ENCODE data around the gene RICTOR. TPM values are rescaled to one million over a fixed set of nuclear protein-coding genes. Genes with fewer than 3 reads are reported as not detected.

The RICTOR gene
- total RNA-seq, 6 donors from 2014 or later: 30.4 to 88.8 (median 38.1) TPM

DNA sequence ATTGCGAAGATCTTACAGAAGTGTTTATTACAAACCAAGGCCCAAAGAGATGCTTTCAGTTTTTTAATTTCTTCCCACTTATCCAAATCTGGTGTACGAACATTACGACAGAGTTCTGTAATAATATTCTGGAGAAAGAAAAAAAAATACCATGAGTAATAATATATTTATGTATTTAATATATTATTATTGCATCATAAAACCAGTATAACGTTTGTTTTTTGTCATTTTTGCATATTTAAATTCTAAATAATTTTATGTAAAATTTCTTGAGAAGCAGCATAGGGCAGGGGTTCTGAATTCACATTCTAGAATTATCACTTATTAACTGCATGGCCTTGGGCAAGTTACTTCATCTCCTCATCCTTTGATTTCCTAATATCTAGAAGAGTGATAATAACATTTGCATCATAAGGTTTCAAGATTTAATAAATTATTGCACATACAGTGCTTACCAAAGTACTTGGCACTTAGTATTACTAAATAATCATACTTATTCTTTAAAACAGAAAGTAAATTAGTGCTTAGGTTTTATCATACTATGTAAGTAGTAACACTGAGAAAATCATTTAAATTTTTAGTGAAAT is 120.7 kb downstream of the RICTOR start:
- Histone ChIP-seq H3K9me3 (no peaks in the 10 kb centered on the region), H3K4me1 (no peaks in the 10 kb centered on the region), H3K4me3 (no peak overlapping the region), H3K27me3 (no peaks in the 10 kb centered on the region), H3K27ac (no peak overlapping the region), H3K36me3 (peaks cover 47 to 97% (median 59%) of the 10 kb centered on the region in 4 donors)
- ATAC-seq (ENCODE audit: low FRiP score in 2 of 2) (no peak), DNase-seq (no peak)
- TF ChIP-seq POLR2A (IDR thresholded peaks at IDR 0.05) (no peak), POLR2AphosphoS5 (IDR thresholded peaks at IDR 0.05) (no peak), EP300 (IDR thresholded peaks at IDR 0.05) (no peak)
- TF ChIP-seq, protein P1, sequence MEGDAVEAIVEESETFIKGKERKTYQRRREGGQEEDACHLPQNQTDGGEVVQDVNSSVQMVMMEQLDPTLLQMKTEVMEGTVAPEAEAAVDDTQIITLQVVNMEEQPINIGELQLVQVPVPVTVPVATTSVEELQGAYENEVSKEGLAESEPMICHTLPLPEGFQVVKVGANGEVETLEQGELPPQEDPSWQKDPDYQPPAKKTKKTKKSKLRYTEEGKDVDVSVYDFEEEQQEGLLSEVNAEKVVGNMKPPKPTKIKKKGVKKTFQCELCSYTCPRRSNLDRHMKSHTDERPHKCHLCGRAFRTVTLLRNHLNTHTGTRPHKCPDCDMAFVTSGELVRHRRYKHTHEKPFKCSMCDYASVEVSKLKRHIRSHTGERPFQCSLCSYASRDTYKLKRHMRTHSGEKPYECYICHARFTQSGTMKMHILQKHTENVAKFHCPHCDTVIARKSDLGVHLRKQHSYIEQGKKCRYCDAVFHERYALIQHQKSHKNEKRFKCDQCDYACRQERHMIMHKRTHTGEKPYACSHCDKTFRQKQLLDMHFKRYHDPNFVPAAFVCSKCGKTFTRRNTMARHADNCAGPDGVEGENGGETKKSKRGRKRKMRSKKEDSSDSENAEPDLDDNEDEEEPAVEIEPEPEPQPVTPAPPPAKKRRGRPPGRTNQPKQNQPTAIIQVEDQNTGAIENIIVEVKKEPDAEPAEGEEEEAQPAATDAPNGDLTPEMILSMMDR (IDR thresholded peaks at IDR 0.05): no peak
- WGBS, 2 donors: 89 to 90% methylated on average over 4 of the region's 4 CpGs

GRCh38 chr5:38948501-38948900 is 125.7 kb downstream of the RICTOR start:
- Histone ChIP-seq H3K4me1 (no peaks in the 10 kb centered on the region), H3K4me3 (no peak overlapping the region), H3K9me3 (no peaks in the 10 kb centered on the region), H3K27ac (no peak overlapping the region), H3K36me3 (peaks cover 36 to 97% (median 43%) of the 10 kb centered on the region in 4 donors), H3K27me3 (no peaks in the 10 kb centered on the region)
- DNase-seq (no peak), ATAC-seq (ENCODE audit: low FRiP score in 2 of 2) (no peak)
- TF ChIP-seq EP300 (IDR thresholded peaks at IDR 0.05): no peak
- TF ChIP-seq, protein P1 (IDR thresholded peaks at IDR 0.05): no peak
- TF ChIP-seq POLR2AphosphoS5 (IDR thresholded peaks at IDR 0.05): no peak
- TF ChIP-seq POLR2A (IDR thresholded peaks at IDR 0.05): no peak

DNA sequence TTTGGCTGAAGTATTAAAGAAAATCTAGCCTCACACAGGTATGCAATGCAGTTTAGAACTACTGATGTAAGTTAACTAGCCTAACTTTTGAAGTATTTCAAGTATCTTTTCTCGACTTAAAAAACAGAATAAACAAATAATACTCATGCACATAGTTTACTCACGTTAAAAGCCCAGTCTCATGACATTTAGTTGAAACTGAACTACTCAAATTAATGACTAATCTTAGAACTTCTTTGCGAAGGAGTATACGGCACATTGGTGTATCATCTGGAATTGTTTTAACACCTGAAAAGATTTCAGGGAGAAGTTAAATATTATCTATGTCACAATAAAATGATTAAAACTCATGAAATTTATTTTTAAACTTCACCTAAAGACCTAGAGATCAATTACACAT is 129.9 kb downstream of the RICTOR start:
- no peak for DNase-seq
- no peak for ATAC-seq (ENCODE audit: low FRiP score in 2 of 2)
- no peaks in the 10 kb centered on the region for H3K4me1 ChIP-seq
- no peaks in the 10 kb centered on the region for H3K9me3 ChIP-seq
- H3K27me3 ChIP-seq: no peaks in the 10 kb centered on the region
- H3K36me3 ChIP-seq: peaks cover 14 to 92% (median 35%) of the 10 kb centered on the region in 4 donors
- 70 to 80% methylated on average over 4 of the region's 4 CpGs for WGBS, 2 donors
- H3K4me3 ChIP-seq: no peak overlapping the region
- H3K27ac ChIP-seq: no peak overlapping the region
- TF ChIP-seq POLR2AphosphoS5 (IDR thresholded peaks at IDR 0.05) (no peak), POLR2A (IDR thresholded peaks at IDR 0.05) (no peak), EP300 (IDR thresholded peaks at IDR 0.05) (no peak)
- TF ChIP-seq, protein P1 (IDR thresholded peaks at IDR 0.05): no peak

DNA sequence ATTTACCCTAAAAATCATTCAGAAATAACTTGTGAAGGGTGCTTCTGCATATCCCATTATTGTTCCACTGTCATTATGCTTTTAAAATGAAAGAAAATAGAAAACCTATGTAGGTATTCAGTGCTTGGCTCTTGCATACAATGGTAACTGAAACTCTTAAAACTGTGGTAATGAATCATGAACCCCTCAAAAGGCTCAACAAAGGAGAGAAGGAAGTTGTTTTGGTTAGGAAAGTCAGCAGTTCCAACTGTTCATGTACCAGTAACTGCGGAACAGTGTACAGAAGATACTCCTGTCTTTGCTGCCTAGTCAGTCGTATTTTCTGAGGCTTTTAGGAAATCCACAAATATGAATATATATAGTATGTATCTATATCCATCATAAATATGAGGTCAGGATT is 132.3 kb downstream of the RICTOR start:
- H3K4me1 ChIP-seq: no peaks in the 10 kb centered on the region
- no peak for TF ChIP-seq EP300 (IDR thresholded peaks at IDR 0.05)
- TF ChIP-seq, protein P1 (IDR thresholded peaks at IDR 0.05): no peak
- TF ChIP-seq POLR2A (IDR thresholded peaks at IDR 0.05): no peak
- TF ChIP-seq POLR2AphosphoS5 (IDR thresholded peaks at IDR 0.05): no peak
- 93 to 98% methylated on average over 2 of the region's 2 CpGs for WGBS, 2 donors
- ATAC-seq (ENCODE audit: low FRiP score in 2 of 2) (no peak), DNase-seq (no peak)
- no peaks in the 10 kb centered on the region for H3K9me3 ChIP-seq
- H3K27ac ChIP-seq: no peak overlapping the region
- H3K27me3 ChIP-seq: no peaks in the 10 kb centered on the region
- H3K36me3 ChIP-seq: peaks cover 5 to 92% (median 37%) of the 10 kb centered on the region in 4 donors
- no peak overlapping the region for H3K4me3 ChIP-seq

DNA sequence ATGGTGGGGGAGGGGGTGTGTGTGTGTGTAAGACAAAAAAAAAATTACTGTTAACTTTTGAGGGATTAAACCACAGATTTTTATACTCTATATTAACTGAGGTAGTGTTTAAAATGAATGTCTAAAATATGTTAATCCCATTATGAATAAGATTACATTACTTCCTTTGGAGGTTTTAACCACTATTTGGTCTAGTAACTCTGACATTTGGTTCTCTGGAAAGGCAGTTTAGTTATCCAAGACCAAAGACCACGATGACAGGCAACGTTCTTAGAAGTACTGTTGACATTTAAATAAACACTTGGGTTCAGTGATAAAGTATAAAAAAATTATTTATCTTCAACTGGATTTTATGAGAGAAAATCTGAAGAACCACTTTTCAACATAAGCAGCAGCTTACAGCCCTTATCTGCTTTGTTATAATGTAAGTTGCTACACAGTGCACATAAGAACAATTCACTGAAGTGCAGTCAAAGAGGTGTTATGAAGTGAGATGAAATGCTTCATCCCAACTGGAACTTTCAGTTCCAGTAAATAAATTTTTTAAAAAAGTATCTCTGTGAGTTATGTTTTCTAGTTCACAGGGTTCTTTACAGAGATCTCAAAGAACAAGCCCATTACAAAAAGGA is 133.9 kb downstream of the RICTOR start:
- no peak for DNase-seq
- no peak overlapping the region for H3K27ac ChIP-seq
- no peak overlapping the region for H3K4me3 ChIP-seq
- 38 to 41% methylated on average over 2 of the region's 2 CpGs for WGBS, 2 donors
- ATAC-seq (ENCODE audit: low FRiP score in 2 of 2): no peak
- no peaks in the 10 kb centered on the region for H3K9me3 ChIP-seq
- H3K36me3 ChIP-seq: peaks cover 3 to 87% (median 32%) of the 10 kb centered on the region in 4 donors
- H3K4me1 ChIP-seq: no peaks in the 10 kb centered on the region
- H3K27me3 ChIP-seq: no peaks in the 10 kb centered on the region
- TF ChIP-seq, protein P1 (IDR thresholded peaks at IDR 0.05): no peak
- TF ChIP-seq EP300 (IDR thresholded peaks at IDR 0.05): no peak
- TF ChIP-seq POLR2AphosphoS5 (IDR thresholded peaks at IDR 0.05): no peak
- no peak for TF ChIP-seq POLR2A (IDR thresholded peaks at IDR 0.05)
